Stimulated activated CD8-positive, alpha-beta memory T cell treated with anti-CD3 and anti-CD28 coated beads, Interleukin-7, amount 100 ng/mL, for 24 hours (primary cell): ENCODE data around the gene BCAS3.

Source experiments
- DNase-seq: peaks from one replicate; pipeline ENCODE4 v3.0.0-alpha.2; 2020; ENCODE audit warnings: low read depth

BCAS3 gene

DNA sequence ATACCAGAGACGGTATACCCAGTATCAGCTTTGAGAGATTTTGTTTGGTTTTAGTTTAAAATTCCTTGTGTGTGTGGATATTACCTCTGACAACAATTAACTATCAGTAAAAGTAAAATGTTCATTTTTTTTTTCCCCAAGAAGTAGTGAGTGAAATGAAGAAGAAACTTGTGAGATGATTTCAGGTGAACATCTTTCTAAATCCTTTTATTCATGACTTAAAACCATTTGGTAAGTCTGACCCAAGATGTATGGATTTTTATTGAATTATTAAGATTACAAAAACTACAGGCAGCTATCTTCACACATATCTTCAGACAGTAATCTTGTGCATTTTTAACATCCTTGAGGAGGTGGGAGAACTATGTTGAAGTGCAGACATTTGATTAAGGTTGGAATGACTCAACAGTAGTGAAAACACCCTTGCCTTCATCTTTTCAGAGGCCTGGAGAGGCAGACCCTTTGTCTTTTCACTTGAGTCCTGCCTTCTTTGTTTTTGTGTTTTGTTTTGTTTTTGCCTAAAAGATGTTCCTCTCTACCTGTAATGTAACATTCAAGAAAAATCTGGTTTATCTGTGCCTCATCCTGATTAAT is 481.7 kb downstream of the BCAS3 start:
- no peak for DNase-seq

DNA sequence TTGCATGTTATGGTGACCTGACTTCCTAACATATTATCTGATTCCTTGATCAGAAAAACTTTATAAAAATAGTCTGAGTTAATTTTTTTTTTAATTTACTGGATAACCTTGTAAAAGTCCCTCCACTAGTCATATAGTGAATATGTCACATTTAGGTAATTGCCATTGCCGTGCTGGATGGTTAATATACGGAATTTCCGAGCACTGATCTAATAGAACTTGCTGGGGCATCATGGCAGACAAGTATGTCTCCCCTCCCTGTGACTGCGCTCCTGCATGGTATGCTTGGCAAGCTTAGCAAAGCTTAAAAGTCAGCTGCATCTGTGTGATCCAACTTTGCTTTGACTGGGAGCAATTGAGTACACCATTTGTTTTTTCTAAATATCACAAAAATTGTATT is 482.6 kb downstream of the BCAS3 start:
- DNase-seq = no peak

DNA sequence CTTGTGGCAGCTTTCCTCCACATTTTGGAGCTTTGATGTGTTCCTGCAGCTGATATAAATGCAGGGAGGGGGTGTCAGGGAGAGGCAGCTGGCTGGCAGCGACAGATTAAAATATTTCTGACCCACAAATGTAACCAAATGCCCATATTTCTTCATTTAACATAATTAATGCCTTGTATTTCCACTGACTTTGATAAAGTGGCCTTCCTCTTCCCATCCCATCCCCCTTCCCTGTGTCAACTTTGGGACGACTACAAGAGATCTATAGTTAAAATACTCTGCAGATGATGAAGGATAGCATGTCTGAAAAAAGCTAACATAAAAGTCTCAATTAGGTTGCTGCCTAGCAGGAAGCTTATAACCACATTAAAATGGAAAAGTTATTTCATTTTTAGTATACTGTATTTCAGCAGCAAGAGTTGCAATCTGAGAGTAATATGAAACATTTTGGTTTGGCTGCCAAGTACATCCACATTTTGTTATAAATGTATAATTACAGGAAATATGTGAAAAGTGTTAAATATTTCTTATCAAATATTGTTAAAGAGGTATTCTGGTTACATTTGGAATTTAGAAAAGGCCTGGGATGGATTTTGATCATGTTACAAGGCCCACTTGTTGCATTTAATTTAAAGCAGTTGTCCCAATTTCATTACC is 483.3 kb downstream of the BCAS3 start:
- no peak for DNase-seq

DNA sequence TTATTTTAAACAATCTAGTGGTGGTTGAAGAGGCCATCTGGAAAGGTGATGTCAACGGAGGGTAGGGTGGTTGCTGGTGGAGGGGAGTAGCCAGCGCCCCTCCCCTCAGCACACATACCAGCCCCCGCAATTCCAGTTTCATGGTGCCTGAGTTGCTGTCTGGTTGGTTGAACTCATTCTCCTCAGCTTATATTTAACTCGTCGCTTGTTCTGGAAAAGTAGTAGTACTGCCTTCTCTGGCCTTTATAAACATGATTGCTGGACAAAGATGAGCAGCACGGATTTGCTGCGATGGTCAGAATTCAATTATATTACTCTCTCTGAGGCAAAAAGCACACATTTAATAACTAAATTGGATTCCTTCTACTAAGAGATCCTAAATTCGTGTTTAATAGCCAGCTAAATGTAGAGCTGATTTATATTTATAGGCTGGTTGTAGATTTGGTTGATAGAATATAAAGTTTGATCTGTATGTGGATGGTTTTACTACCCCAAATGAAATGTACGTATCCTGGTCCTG is 484.0 kb downstream of the BCAS3 start:
- no peak for DNase-seq

DNA sequence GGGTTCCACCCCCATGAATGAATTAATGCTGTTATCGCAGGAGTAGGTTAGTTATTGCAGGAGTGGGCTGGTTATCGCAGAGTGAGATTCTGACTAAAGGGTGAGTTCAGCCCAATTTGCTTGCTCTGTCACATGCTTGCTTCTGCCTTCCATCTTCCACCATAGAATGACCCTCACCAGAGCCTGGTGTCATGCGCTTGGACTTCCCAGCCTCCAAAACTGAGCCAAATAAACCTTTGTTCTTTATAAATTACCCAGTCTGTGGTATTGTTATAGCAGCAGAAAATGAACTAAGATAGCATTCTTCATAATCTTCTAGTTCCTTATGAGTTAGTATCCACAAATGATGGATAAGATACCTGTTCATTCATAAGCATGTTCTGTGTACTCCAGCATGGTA is 486.9 kb downstream of the BCAS3 start:
- no peak for DNase-seq

GRCh38 chr17:61167075-61167474 is 489.4 kb downstream of the BCAS3 start:
- no peak for DNase-seq

DNA sequence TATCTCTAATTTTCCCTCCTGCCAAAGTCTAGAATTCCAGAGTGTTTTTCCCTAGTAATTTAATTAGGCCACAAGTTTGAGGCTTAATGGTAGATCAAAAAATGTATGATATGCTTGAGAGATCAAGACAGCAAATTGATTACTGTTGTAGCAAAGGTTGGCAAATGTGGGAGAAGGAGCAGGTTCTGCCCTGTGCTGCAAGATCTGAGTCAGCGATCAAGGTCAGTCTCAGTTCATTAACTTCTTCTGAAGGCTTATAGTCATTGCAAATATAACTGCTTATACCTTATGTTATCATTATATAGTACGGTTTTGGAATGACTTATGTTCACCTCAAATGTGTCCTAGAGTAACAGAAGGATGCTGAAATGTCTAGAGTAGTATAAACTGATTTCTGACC is 490.9 kb downstream of the BCAS3 start:
- no peak for DNase-seq

GRCh38 chr17:61174310-61174709 is 496.7 kb downstream of the BCAS3 start:
- DNase-seq = no peak

GRCh38 chr17:61175298-61176142 is 497.9 kb downstream of the BCAS3 start:
- DNase-seq = no peak

DNA sequence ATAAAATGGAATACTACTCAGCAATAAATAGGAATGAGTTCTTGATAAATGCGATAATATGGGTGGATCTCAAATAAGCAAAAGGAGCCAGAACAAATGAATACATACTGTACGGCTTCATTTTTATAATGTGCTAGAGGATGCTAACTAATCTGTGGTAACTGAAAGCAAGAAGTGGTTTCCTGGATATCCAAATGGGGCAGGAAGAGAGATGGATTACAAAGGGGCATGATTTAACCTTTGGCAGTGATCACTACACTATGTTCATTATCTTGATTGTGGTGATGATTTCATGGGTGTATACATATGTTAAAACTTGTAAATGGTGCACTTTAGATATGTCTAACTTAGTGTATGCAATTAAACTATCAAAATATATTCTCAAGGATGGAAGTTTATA is 499.7 kb downstream of the BCAS3 start:
- no peak for DNase-seq

DNA sequence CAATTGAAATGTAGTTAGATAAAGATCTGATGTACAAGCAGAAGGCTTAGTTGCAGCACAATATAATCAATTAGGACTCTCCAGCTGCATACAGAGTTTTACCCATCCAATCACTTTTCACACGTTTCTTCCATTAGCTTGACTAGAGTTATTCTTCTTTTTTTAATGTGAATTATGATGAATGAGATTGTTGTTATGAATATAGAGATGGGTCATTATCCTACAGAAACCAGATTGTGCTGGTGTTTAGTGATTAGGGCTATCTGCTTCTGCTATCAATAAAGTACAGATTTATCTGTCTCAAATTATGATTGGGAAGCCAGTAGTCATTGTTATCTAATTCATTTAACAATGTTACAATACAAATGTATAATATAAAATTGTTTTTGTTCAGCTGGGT is 500.6 kb downstream of the BCAS3 start:
- no peak for DNase-seq

GRCh38 chr17:61179380-61179806 is 501.7 kb downstream of the BCAS3 start:
- DNase-seq = no peak

DNA sequence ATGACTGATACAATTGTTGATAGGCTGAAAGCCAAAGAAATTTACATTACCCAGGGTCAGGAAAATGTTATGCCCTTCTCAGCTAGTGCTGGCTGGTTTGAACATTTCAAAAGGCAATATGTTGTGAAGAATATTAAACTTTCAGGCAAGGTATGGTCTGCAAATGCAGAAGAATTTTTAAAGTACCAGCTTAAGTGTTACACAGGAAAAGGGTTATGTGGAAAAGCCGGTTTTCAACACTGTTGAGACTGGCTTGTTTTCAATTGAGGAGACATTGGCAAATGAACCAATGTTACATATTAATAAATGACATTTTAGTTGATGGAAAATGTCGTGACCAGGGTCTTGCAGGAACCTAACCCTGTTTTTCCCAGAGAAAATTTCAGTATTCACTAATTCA is 506.1 kb downstream of the BCAS3 start:
- DNase-seq = no peak

DNA sequence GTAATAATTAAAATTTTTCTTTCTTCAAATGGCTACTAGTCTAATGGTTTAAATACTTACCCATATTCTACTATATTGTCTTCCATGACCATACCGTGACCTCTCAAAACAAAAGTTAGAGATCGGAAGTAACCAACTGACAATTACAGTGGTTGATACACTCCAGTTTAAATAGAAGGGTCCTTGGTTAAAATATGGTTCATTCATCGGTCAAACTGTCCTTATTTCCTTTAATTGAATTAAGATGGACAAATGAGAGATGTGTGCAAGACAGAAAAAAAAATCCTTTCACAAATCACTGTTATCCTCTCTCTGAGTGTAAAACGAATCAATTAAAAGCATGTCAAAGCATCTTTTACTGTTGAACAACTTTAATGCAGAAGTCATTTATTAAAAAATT is 507.7 kb downstream of the BCAS3 start:
- DNase-seq = no peak

- no peak for DNase-seq
Measured at GRCh38 chr17:61187038-61187437, 509.4 kb downstream of the BCAS3 start.

DNA sequence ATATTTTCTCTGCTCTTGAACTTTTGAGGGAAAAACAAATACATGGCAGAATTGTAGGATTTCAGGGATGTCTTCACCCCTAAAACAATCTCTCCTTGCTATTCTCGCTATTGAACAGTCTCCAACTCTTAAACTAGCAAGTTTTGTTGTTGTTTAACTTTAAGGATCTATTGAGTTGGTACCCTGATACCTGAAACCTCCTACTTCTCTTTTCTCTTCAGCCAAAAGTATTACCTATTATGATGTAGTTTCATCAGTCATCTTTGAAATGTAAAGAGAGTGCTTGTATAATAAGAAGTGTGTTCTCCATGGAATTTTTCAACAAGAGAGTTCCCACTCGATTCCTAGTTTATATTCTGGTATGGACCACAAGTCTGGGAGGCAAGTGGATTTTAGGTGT is 510.4 kb downstream of the BCAS3 start:
- DNase-seq = no peak

DNA sequence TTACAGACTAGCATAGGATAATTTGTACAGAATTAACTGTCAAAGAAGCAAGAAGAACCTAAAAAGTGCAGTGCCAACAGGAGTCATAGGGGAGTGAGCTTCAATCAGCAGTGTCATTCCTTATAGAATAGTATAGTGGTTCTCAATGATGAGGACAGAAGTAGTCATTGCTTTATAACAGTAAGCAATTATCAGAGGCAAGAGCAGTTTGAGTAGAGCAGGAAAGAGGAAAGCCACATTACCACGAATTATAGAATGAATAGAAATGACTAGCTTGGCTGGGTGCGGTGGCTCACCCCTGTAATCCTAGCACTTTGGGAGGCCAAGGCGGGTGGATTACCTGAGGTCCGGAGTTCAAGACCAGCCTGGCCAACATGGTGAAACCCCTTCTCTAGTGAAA is 512.3 kb downstream of the BCAS3 start:
- DNase-seq = no peak

- DNase-seq = no peak
Measured at GRCh38 chr17:61196302-61196704, 518.7 kb downstream of the BCAS3 start.

DNA sequence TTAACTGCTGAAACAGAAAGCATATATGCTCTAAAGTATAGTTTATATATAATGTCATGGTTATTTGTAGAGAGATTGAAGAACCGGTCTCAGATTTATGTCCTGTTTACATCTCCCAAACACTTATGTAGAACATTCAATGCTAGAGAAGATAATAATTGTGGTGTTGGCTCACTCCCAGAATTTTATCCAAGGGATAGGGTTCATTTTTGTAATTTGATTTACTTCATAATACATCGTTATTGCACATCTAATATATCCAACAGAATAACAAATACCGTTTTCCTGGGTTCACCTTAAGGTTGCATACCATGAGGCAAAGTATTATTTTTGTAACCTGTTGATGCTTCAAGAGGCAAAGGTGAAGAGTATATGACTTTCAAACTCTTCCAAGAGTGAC is 519.1 kb downstream of the BCAS3 start:
- DNase-seq = no peak

DNA sequence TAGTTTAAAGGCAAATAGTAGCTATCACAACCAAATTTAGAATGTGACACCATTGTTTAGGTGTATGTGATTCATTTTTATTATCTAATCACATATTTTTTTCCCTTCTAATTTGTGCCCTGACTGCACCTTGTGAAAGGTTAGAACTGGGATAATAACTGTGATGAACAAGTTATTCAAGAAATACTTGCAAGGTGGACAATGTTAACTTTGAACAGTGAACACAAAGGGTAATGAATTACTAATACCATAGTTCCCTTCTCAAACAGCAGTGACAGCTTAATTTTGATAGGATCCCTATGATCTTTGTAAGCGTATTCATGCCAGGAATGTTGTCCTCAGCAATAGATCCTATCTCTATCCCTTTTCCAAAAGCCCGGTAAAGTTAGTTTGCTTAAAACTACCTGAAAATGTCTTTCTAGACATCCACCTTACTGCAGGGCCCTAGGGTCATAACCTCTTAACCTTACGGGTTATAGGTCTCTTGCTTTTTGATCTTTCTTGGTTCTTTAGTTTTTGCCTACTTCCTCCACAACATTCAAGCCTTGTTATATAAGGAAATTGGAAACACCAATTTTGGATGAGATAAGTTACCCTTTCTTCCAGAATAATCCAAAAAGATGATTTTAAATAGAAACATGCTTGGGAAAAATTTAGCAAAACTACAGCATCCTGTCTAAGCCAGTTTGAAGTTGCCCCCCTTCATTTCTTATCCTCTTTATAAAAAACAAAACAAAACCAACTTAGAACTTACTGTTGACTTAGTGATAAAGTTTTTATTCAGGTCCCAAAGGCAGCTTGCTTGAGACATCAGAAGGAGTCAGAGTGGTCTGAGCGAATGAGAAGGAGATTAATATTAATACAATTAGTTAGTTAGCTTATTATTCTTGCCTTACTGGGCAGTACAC is 522.0 kb downstream of the BCAS3 start:
- no peak for DNase-seq

- DNase-seq = no peak
Measured at GRCh38 chr17:61200339-61200715, 522.7 kb downstream of the BCAS3 start.

- no peak for DNase-seq
Measured at GRCh38 chr17:61201211-61201610, 523.6 kb downstream of the BCAS3 start.
